Heart right ventricle (tissue), 16 donors: ENCODE measurements around the gene DUSP7. TPM values are rescaled to one million over a fixed set of nuclear protein-coding genes. Genes with fewer than 3 reads are reported as not detected.

ENCODE experiments used
- ATAC-seq, 8 donors: fragments of 200-7000 bp; cut with Tn5 transposase; one replicate each; pipeline ENCODE4 v1.9.1; 2020; ENCODE audit warnings: mild to moderate bottlenecking in 8 of 8, moderate library complexity in 8 of 8, moderate number of reproducible peaks in 1 of 8
- DNase-seq, 2 donors: peaks; one replicate each; pipeline ENCODE4 v3.0.0-alpha.2; 2020
- H3K27ac ChIP-seq, 10 donors: fragments of 200-600 bp; sonication (generic) in 2 of 10; one replicate each; pipeline versions ENCODE4 v1.5.0 to v1.8.0; 2020 to 2022; ENCODE audit warnings: mild to moderate bottlenecking in 3 of 10
- H3K27me3 ChIP-seq, 7 donors: fragments of 200-600 bp; one replicate each; pipeline ENCODE4 v1.8.0; 2021 to 2022; ENCODE audit warnings: mild to moderate bottlenecking in 2 of 7
- H3K36me3 ChIP-seq, 9 donors: fragments of 200-600 bp; sonication (generic) in 1 of 9; one replicate each; pipeline versions ENCODE4 v1.5.0 to v1.8.0; 2020 to 2022; ENCODE audit warnings: mild to moderate bottlenecking in 2 of 9
- H3K4me1 ChIP-seq, 9 donors: fragments of 200-600 bp; sonication (generic) in 1 of 9; one replicate each; pipeline versions ENCODE4 v1.5.0 to v1.8.0; 2020 to 2022; ENCODE audit warnings: mild to moderate bottlenecking in 4 of 9
- H3K4me3 ChIP-seq, 10 donors: fragments of 200-600 bp; sonication (generic) in 2 of 10; one replicate each; pipeline versions ENCODE4 v1.5.0 to v1.8.0; 2020 to 2022; ENCODE audit warnings: mild to moderate bottlenecking in 7 of 10, moderate library complexity in 2 of 10
- H3K9me3 ChIP-seq, 11 donors: fragments of 200-600 bp in 10 of 11; sonication (generic) in 2 of 11; one replicate each; pipeline versions ENCODE4 v1.5.0 to v1.8.0; 2013 to 2022; ENCODE audit warnings: mild to moderate bottlenecking in 2 of 11, control low read depth in 1 of 11, moderate library complexity in 1 of 11
- CTCF ChIP-seq, 9 donors: fragments of 200-600 bp; sonication (generic) in 2 of 9; IDR thresholded peaks; one replicate each; pipeline versions ENCODE4 v1.5.0 to v1.8.0; 2021 to 2022; ENCODE audit warnings: antibody characterized with exemption in 9 of 9, mild to moderate bottlenecking in 5 of 9, moderate library complexity in 1 of 9
- WGBS, 2 donors: extraction: QIAGEN DNeasy Blood & Tissue Kit; methylation state at CpG; one replicate each; pipeline ENCODE4 v1.1.7; 2013; ENCODE audit warnings: inconsistent platforms in 1 of 2; 5-methylcytosine and 5-hydroxymethylcytosine counted together
- intact Hi-C, 10 donors: fragments of 100-400 bp; cut with DNase I; formaldehyde crosslinking; loops; one replicate each; pipeline versions ENCODE4 v1.11.1 to v1.14.2; 2022
- polyA plus RNA-seq, 2 donors: library from polyadenylated mRNA; stranded (reverse); fragments of 200-250 nt; gene quantifications; one replicate each; pipeline ENCODE4 v1.2.3, GENCODE V29; 2013
- total RNA-seq, 10 donors: library from RNA; stranded (reverse); fragmentation: NEBNext Ultra II Directional in 3 of 10; extraction: Animal tissue kit (Norgen Biotek cat#: 25700) in 3 of 10; gene quantifications; one replicate each; pipeline versions ENCODE4 v1.2.1 to v1.2.4, GENCODE V29; 2021 to 2023
- donor health status: Arrhythmogenic right ventricular cardiomyopathy.
- donor health status: ischemic (EF 13 %, LVEDD 7.1; RV severe dilation, severe dysfunction).
- donor health status: healthy with polysubstance abuse.
- donor health status: DM: no; HTN: yes; CAD: no.
- donor health status: DM: no; HTN: no; CAD: no.
- donor health status: ischemic (EF 25% LVEDD 6.9; RV normal size, moderate dysfunction).
- donor health status: ischemic (EF 25% LVEDD 5.7; RV mildly dilated, moderate dysfunction).
- donor health status: healthy.
- donor health status: DM: yes; HTN: yes; CAD: no.
- donor health status: Ischemic cardiomyopathy.
- donor health status: ischemic (EF 35%, LVEDD 5.7; RV mildly dilated, moderate dysfunction).
- donor health status: nonischemic (EF 11% LVEDD 7.7; RV severe dilation, severe dysfunction).
- donor health status: DM: yes; HTN: yes; CAD: no.
- donor health status: PGD.
- donor health status: ischemic (EF 29% LVEDD 5.4; RV normal size, mild dysfunction).
- donor health status: nonischemic (EF 23%, LVEDD 6.1; RV moderate dilation, normal function).

Gene DUSP7
- total and polyA plus RNA-seq, 12 donors = 10.4 to 29.7 (median 15.8) TPM

- ATAC-seq = peak in 7 of 8 donors; percentile 33 to 63 (median 48)
- H3K9me3 ChIP-seq = no peaks in the 10 kb centered on the region
- H3K27ac ChIP-seq = peak overlapping the region in 4 of 10 donors; percentile 3 to 60 (median 35)
- peak in 5 of 9 donors; percentile 16 to 46 (median 29) for TF ChIP-seq CTCF (IDR thresholded peaks at IDR 0.05)
- H3K4me1 ChIP-seq = peaks cover 0 to 26% (median 7%) of the 10 kb centered on the region in 9 donors
- no peaks in the 10 kb centered on the region for H3K27me3 ChIP-seq
- intact Hi-C loops = no loop called here
- WGBS, 2 donors = 59 to 66% methylated on average over 14 of the region's 14 CpGs
- no peak for DNase-seq
- no peak overlapping the region for H3K4me3 ChIP-seq
- peaks cover 0 to 7% (median 0%) of the 10 kb centered on the region in 9 donors for H3K36me3 ChIP-seq
These were observed 20.8 kb upstream of the DUSP7 start for GRCh38 chr3:52076896-52077780.

GRCh38 chr3:52073490-52073889 lies 17.1 kb upstream of the DUSP7 start:
- Histone ChIP-seq H3K36me3 (peaks cover 0 to 7% (median 0%) of the 10 kb centered on the region in 9 donors), H3K27me3 (no peaks in the 10 kb centered on the region), H3K4me3 (no peak overlapping the region), H3K4me1 (peaks cover 12 to 53% (median 25%) of the 10 kb centered on the region in 9 donors), H3K27ac (no peak overlapping the region), H3K9me3 (no peaks in the 10 kb centered on the region)
- WGBS, 2 donors = 57 to 68% methylated on average over 7 of the region's 7 CpGs
- DNase-seq (no peak), ATAC-seq (peak in 7 of 8 donors; percentile 20 to 75 (median 36))
- TF ChIP-seq CTCF (IDR thresholded peaks at IDR 0.05) = no peak
- intact Hi-C loops = no loop called here

GRCh38 chr3:52072471-52072870 lies 16.1 kb upstream of the DUSP7 start:
- no peak overlapping the region for H3K4me3 ChIP-seq
- intact Hi-C loops = no loop called here
- no peaks in the 10 kb centered on the region for H3K9me3 ChIP-seq
- H3K4me1 ChIP-seq = peaks cover 11 to 53% (median 25%) of the 10 kb centered on the region in 9 donors
- H3K36me3 ChIP-seq = peaks cover 0 to 7% (median 0%) of the 10 kb centered on the region in 9 donors
- ATAC-seq = no peak
- TF ChIP-seq CTCF (IDR thresholded peaks at IDR 0.05) = no peak
- DNase-seq = no peak
- no peaks in the 10 kb centered on the region for H3K27me3 ChIP-seq
- no peak overlapping the region for H3K27ac ChIP-seq
- WGBS, 2 donors = 90 to 97% methylated on average over 8 of the region's 8 CpGs

GRCh38 chr3:52072020-52072419 lies 15.6 kb upstream of the DUSP7 start:
- no peak for TF ChIP-seq CTCF (IDR thresholded peaks at IDR 0.05)
- H3K27ac ChIP-seq = no peak overlapping the region
- no peaks in the 10 kb centered on the region for H3K9me3 ChIP-seq
- intact Hi-C loops = no loop called here
- no peak overlapping the region for H3K4me3 ChIP-seq
- H3K4me1 ChIP-seq = peaks cover 8 to 49% (median 25%) of the 10 kb centered on the region in 9 donors
- H3K27me3 ChIP-seq = no peaks in the 10 kb centered on the region
- peaks cover 0 to 7% (median 0%) of the 10 kb centered on the region in 9 donors for H3K36me3 ChIP-seq
- ATAC-seq (no peak), DNase-seq (no peak)
- 87 to 91% methylated on average over 5 of the region's 5 CpGs for WGBS, 2 donors
